IPS-NIHi11 (cell line): ENCODE results near the gene CSPG4.
"Not testable (repeated sequence)": the region's sequence is repeated elsewhere in the genome, so short reads cannot be mapped to it uniquely, and the experiment has no call there.

ENCODE experiments used
- DNase-seq: peaks from one replicate; pipeline ENCODE4 v3.0.0; 2012; ENCODE audit warnings: mixed read lengths, low spot score

CSPG4 gene

GRCh38 chr15:75648156-75649000 lies 64.3 kb downstream of the CSPG4 start:
- peak; percentile 79 for DNase-seq

- DNase-seq = peak; percentile 93
These were observed 65.1 kb downstream of the CSPG4 start, which contains the start of gene SNX33 for GRCh38 chr15:75647370-75648155. SNX33 (plus strand) TSS chr15:75647912; CDS start chr15:75649103, 1,191 bp downstream.

- no peak for DNase-seq
These were observed 65.7 kb downstream of the CSPG4 start for GRCh38 chr15:75646944-75647364.

- DNase-seq = no peak
These were observed 66.3 kb downstream of the CSPG4 start for GRCh38 chr15:75646112-75646943.

GRCh38 chr15:75644376-75644775 lies 68.3 kb downstream of the CSPG4 start:
- no peak for DNase-seq

- DNase-seq = no peak
These were observed 71.0 kb downstream of the CSPG4 start for GRCh38 chr15:75641603-75642002.

- DNase-seq = no peak
These were observed 71.5 kb downstream of the CSPG4 start for GRCh38 chr15:75641179-75641503.

GRCh38 chr15:75640483-75641178 lies 72.0 kb downstream of the CSPG4 start:
- peak; percentile 57 for DNase-seq

- DNase-seq = peak; percentile 97
These were observed 72.8 kb downstream of the CSPG4 start, which contains the start of gene IMP3 for GRCh38 chr15:75639709-75640482. IMP3 (minus strand) TSS chr15:75640224; CDS start chr15:75640168, 56 bp downstream.

- DNase-seq = no peak
These were observed 73.4 kb downstream of the CSPG4 start for GRCh38 chr15:75639191-75639708.

- DNase-seq = no peak
These were observed 75.2 kb downstream of the CSPG4 start for GRCh38 chr15:75637245-75638009.

GRCh38 chr15:75636026-75636425 lies 76.6 kb downstream of the CSPG4 start:
- DNase-seq = no peak

- DNase-seq = not testable (repeated sequence)
These were observed 78.7 kb downstream of the CSPG4 start for GRCh38 chr15:75633922-75634321.

GRCh38 chr15:75631935-75632334 lies 80.7 kb downstream of the CSPG4 start:
- no peak for DNase-seq

- DNase-seq = peak; percentile 97
These were observed 86.9 kb downstream of the CSPG4 start, which contains the start of gene SNUPN for GRCh38 chr15:75625542-75626347. SNUPN (minus strand) TSS chr15:75625725; CDS start chr15:75621051, 4,674 bp downstream.
